GM19193 (cell line): Measurements from ENCODE around the gene CAP2.

Source experiments
- POLR2A ChIP-seq: IDR thresholded peaks from 4 replicates; pipeline ENCODE4 v1.6.1; 2011; ENCODE audit not compliant: insufficient read depth, insufficient read length; ENCODE audit errors: extremely low read depth

The CAP2 gene

DNA sequence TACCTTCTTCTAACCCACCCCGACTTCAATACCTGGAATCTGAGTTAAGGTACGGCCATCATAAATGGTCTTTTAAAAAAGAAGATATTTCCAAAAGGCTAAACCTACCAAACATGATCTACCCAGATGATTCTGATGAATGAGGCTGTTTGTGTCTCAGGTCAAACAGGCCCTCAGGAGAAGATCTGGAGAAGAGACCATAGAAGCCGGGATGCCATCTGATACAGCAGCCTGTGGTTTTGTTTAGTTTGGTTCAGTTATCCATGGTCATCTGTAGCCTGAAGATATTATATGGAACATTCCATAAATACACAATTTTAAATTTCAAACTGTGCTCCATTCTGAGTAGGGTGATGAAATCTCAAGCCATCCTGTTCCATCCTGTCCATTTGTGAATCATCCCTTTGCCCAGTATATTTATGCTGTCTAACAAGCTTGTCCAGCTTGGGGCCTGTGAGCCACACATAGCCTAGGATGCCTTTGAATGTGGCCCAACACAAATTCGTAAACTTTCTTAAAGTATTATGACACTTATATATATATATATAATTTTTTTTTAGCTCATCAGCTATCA, 4.0 kb upstream of the CAP2 start:
- no peak for TF ChIP-seq POLR2A

DNA sequence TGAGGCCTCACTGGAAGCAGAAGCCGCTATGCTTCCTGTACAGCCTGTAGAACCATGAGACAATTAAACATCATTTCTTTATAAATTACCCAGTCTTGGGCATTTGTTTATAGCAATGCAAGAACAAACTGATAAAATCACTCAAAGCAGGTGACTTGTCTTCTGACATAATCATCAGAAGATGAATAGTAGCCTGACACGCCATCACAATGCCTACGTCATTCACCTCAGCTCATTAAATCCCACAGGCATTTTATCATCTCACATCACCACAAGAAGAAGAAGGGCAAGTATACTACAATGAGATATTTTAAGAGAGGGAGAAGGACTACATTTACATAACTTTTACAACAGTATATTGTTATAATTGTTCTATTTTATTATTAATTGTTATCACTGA, 3.1 kb upstream of the CAP2 start:
- TF ChIP-seq POLR2A = no peak

GRCh38 chr6:17391976-17392375, 1.4 kb upstream of the CAP2 start:
- TF ChIP-seq POLR2A = no peak

DNA sequence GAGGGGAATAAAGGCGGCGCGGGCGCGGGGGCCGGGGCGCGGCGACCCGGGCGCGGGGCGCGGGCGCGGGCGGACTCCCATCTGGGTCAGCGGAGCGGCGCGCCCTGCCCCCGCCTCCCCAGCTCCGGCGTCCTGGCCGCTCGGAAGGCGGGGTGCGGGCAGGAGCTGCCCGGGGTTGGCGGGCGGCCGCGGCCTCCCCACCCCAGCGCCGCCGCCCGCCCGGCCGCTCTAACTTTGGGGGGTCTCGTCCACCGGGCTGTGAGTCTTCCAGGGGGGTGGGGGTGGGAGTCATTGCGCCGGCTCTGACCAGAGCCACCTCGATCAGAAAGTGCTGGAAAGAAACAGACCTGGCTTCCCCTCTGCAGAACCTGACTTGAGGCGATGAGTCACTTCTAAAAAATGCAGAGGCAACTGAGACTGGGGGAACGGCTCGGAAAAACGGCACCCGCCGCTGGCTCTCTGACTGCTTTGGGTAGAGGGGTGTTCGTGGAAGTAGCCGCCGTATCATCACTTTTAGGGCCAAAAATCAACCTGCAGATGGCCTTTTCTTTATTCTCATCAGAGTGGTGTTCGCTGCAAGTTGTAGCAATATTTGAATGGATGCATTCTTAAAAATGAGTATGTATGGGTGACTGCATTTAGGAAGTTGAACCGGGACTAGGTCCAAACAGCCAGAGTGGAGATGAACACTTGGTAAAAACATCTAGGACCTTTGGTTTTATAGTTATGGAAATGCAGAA, 667 bp downstream of the CAP2 start:
- no peak for TF ChIP-seq POLR2A

DNA sequence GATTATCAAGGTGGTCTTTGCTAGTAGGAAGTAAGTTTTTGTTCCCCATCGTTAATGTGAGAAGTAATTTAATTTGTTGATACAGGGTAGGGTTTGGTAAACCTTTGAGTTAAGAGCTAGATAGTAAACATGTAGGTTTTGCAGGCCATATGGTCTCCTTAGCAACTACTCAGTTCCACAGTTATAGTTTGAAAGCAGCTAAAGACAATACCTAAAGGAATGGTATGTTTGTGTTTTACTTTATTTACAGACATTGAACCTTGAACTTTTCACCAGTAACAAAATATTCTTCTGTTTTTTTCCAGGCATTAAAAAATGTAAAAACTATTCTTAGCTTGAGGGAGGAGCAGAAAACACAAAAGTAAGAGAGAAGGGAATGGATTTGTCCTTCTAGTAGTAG, 1.7 kb downstream of the CAP2 start:
- no peak for TF ChIP-seq POLR2A

DNA sequence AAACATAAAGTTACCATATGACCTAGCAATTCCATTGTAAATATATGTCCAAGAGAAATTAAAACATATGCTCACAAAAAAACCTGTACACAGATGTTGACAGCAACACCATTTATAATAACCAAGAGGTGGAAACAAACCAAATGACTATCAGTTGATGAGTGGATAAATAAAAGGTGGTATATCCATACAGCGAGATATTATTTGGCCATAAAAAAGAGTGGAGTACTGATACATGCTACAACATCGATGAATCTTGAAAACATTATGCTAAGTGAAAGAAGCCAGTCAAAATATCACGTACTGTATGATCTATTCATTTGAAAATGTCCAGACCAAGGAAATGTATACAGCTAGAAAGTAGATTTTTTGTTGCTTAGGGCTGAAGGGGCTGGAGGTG, 2.9 kb downstream of the CAP2 start:
- TF ChIP-seq POLR2A = no peak

DNA sequence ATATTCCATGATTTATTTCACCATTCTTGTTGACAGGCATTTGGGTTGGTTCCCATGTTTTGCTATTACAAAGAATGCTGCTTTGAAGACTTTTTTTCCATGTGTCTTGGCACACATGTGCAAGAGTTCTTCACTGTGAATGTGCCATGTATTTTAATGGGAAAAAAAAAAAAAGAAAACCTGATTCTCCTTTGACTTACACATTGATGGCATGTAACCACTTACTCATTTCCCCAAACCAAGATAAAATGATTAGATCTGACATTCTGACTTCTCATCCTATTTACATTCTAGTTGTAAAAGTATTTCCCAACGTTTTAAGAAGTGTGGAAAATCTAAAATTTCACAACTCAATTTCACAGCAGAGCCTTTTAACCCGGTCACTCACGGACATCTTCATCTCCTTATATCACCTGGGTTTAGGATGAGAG, 4.4 kb downstream of the CAP2 start:
- no peak for TF ChIP-seq POLR2A

GRCh38 chr6:17405944-17406245, 12.5 kb downstream of the CAP2 start:
- no peak for TF ChIP-seq POLR2A

GRCh38 chr6:17408081-17408480, 14.7 kb downstream of the CAP2 start:
- TF ChIP-seq POLR2A = no peak

GRCh38 chr6:17410281-17410680, 16.9 kb downstream of the CAP2 start:
- TF ChIP-seq POLR2A = no peak

GRCh38 chr6:17413313-17413750, 19.9 kb downstream of the CAP2 start:
- no peak for TF ChIP-seq POLR2A

- TF ChIP-seq POLR2A = no peak
Observed at GRCh38 chr6:17415321-17415720, 21.9 kb downstream of the CAP2 start.

- TF ChIP-seq POLR2A = no peak
Observed at GRCh38 chr6:17416806-17417205, 23.4 kb downstream of the CAP2 start.

DNA sequence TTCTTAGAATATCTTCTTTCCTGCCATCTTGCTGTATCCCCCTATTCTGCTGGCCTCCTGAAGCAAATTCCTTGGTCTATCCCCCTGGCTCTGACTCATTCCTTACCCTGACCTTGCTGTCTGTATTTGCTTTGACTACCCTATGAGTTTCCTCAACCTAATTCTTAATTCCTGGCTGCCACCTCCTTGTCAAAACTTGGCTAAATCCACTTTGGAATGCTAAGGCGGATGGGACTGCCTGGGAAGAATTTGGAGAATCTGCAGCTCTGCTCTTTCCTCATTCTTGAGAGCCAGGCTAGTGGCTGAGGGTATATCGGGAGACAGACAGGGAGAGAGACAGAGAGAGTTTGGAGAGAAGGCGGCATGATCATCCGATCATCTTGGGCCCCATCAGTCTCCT, 24.4 kb downstream of the CAP2 start:
- no peak for TF ChIP-seq POLR2A

DNA sequence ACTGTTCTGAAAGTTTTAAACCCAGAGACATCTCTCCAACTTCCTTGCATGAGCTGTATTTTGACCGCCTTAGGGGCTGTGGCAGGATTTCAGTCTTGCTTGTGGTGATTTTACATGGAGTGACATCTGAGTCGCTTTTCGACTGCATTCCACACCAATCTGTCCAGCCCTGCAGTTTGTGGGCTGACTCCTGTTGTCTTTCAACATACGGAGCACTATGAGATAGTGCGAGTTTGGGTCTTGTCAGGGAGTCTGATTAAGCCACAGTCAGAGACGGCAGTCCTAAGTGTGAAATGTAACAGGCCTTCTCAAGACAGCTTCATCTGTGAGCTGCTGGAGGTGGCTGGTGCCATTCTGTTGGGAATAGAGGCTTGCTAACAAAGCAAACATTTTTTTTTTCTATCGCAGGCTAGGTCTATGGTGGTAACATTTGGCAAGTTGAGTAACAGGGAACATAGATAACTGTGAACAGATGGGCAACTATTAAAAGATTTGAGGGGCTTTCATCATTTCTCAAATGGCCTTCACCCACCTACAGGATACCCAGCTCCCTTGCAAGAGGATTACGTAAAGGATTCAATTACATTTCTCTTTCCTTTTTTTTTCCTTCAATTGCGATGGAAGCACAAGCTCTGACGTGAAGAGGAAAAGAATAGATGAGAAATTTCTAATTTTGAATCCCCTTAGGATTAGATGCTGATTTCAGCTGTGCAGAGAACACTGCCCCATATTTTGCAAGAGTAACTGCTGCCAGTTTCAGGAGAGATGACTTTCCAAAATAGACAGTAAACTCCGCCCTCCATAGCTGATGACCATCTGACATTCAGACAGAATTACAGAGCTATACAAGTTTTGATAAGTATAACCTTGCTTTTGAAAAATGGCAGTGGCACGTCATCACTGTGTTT, 25.1 kb downstream of the CAP2 start:
- TF ChIP-seq POLR2A = no peak

- no peak for TF ChIP-seq POLR2A
Observed at GRCh38 chr6:17419189-17419575, 25.8 kb downstream of the CAP2 start.
